ENCODE data around the gene MAGEF1. TPM values are rescaled to one million over a fixed set of nuclear protein-coding genes. Genes with fewer than 3 reads are reported as not detected.

MAGEF1 gene
- total RNA-seq, 3 donors from 2014 or later (not counting 1 experiment from before 2014, with no cell fraction given), result 8.1 to 12.6 (median 11.4) TPM

GRCh38 chr3:184696697-184697096 lies 15.2 kb downstream of the MAGEF1 start:
- H3K4me1 ChIP-seq (ENCODE audit: control insufficient read depth, insufficient read depth, low read length), result peaks cover 14% of the 10 kb centered on the region
- Mint-ChIP-seq H3K27ac (no peak overlapping the region), H3K4me1 (no peaks in the 10 kb centered on the region), H3K9me3 (no peaks in the 10 kb centered on the region), H3K36me3 (no peaks in the 10 kb centered on the region), H3K4me3 (no peak overlapping the region), H3K27me3 (ENCODE audit: low read depth in 2 of 2) (peaks cover 3 to 5% of the 10 kb centered on the region in 2 donors)
- WGBS (ENCODE audit: insufficient coverage), result 91% methylated on average over 8 of the region's 8 CpGs
- no peak overlapping the region for H3K27ac ChIP-seq (ENCODE audit: low read length)
- TF ChIP-seq CTCF (IDR thresholded peaks at IDR 0.05), result no peak
- H3K36me3 ChIP-seq (ENCODE audit: control insufficient read depth, insufficient read depth, low read length), result no peaks in the 10 kb centered on the region
- no peaks in the 10 kb centered on the region for H3K9me3 ChIP-seq (ENCODE audit: control insufficient read depth, insufficient read depth, low read length)
- H3K4me3 ChIP-seq (ENCODE audit: low read length), result no peak overlapping the region
- intact Hi-C loops (cut with micrococcal nuclease), result no loop called here
- no peak for ATAC-seq
- H3K27me3 ChIP-seq (ENCODE audit: control insufficient read depth, insufficient read depth, low read length), result no peaks in the 10 kb centered on the region
- DNase-seq, result no peak

GRCh38 chr3:184694716-184695115 lies 17.1 kb downstream of the MAGEF1 start:
- Histone ChIP-seq H3K27me3 (ENCODE audit: control insufficient read depth, insufficient read depth, low read length) (no peaks in the 10 kb centered on the region), H3K4me1 (ENCODE audit: control insufficient read depth, insufficient read depth, low read length) (peaks cover 30% of the 10 kb centered on the region), H3K27ac (ENCODE audit: low read length) (no peak overlapping the region), H3K36me3 (ENCODE audit: control insufficient read depth, insufficient read depth, low read length) (no peaks in the 10 kb centered on the region), H3K4me3 (ENCODE audit: low read length) (no peak overlapping the region), H3K9me3 (ENCODE audit: control insufficient read depth, insufficient read depth, low read length) (no peaks in the 10 kb centered on the region)
- H3K9me3 Mint-ChIP-seq, result no peaks in the 10 kb centered on the region
- peaks cover under 1 to 10% of the 10 kb centered on the region in 2 donors for H3K27me3 Mint-ChIP-seq (ENCODE audit: low read depth in 2 of 2)
- H3K36me3 Mint-ChIP-seq, result no peaks in the 10 kb centered on the region
- intact Hi-C loops (cut with micrococcal nuclease), result no loop called here
- H3K27ac Mint-ChIP-seq, result no peak overlapping the region
- no peak for ATAC-seq
- DNase-seq, result no peak
- 63% methylated on average over 3 of the region's 3 CpGs for WGBS (ENCODE audit: insufficient coverage)
- no peak overlapping the region for H3K4me3 Mint-ChIP-seq
- no peak for TF ChIP-seq CTCF (IDR thresholded peaks at IDR 0.05)
- no peaks in the 10 kb centered on the region for H3K4me1 Mint-ChIP-seq

- Mint-ChIP-seq H3K4me1 (no peaks in the 10 kb centered on the region), H3K4me3 (no peak overlapping the region), H3K36me3 (no peaks in the 10 kb centered on the region), H3K27me3 (ENCODE audit: low read depth in 2 of 2) (peaks cover 0 to 10% of the 10 kb centered on the region in 2 donors), H3K9me3 (no peaks in the 10 kb centered on the region), H3K27ac (no peak overlapping the region)
- H3K4me1 ChIP-seq (ENCODE audit: control insufficient read depth, insufficient read depth, low read length), result peaks cover 30% of the 10 kb centered on the region
- no peak for DNase-seq
- no peak overlapping the region for H3K27ac ChIP-seq (ENCODE audit: low read length)
- no peak for ATAC-seq
- 92% methylated on average over 4 of the region's 4 CpGs for WGBS (ENCODE audit: insufficient coverage)
- H3K9me3 ChIP-seq (ENCODE audit: control insufficient read depth, insufficient read depth, low read length), result no peaks in the 10 kb centered on the region
- no peaks in the 10 kb centered on the region for H3K36me3 ChIP-seq (ENCODE audit: control insufficient read depth, insufficient read depth, low read length)
- no peak for TF ChIP-seq CTCF (IDR thresholded peaks at IDR 0.05)
- H3K27me3 ChIP-seq (ENCODE audit: control insufficient read depth, insufficient read depth, low read length), result no peaks in the 10 kb centered on the region
- intact Hi-C loops (cut with micrococcal nuclease), result no loop called here
- H3K4me3 ChIP-seq (ENCODE audit: low read length), result no peak overlapping the region
Measured at GRCh38 chr3:184694133-184694665, 17.7 kb downstream of the MAGEF1 start.
